Ramos (cell line): Measurements from ENCODE around the gene KCNA5.

Experiments used
- in situ Hi-C: fragments of 300-500 bp; cut with MboI; formaldehyde crosslinking; loops from one replicate; pipeline ENCODE4 v1.14.3; 2022; ENCODE audit warnings: low sequenced_read_pairs; ENCODE audit not compliant: unreplicated experiment

The KCNA5 gene

GRCh38 chr12:5094986-5095385 is 51.3 kb downstream of the KCNA5 start:
- in situ Hi-C loops, result no loop called here
